Chondrocyte (in vitro differentiated cells): ENCODE data around the gene MBD5. TPM values are rescaled to one million over a fixed set of nuclear protein-coding genes. Genes with fewer than 3 reads are reported as not detected.

Experiments
- DNase-seq: peaks from one replicate; pipeline ENCODE4 v3.0.0; 2021; ENCODE audit warnings: mixed read lengths, low spot score
- H3K27ac Mint-ChIP-seq: one replicate; pipeline ENCODE4 v1.8.0; 2021; ENCODE audit warnings: mild to moderate bottlenecking, moderate library complexity, mixed read lengths; ENCODE audit not compliant: unreplicated experiment
- H3K27me3 Mint-ChIP-seq: 2 replicates; pipeline ENCODE4 v1.8.0; 2021; ENCODE audit warnings: low read depth, mixed read lengths
- H3K36me3 Mint-ChIP-seq: 2 replicates; pipeline ENCODE4 v1.8.0; 2021; ENCODE audit warnings: low read depth, mixed read lengths
- H3K4me1 Mint-ChIP-seq: 2 replicates; pipeline ENCODE4 v1.8.0; 2021; ENCODE audit warnings: low read depth, mild to moderate bottlenecking, mixed read lengths
- H3K4me3 Mint-ChIP-seq: one replicate; pipeline ENCODE4 v1.8.0; 2021; ENCODE audit warnings: mild to moderate bottlenecking, moderate library complexity, mixed read lengths; ENCODE audit not compliant: unreplicated experiment
- H3K9me3 Mint-ChIP-seq: 2 replicates; pipeline ENCODE4 v1.8.0; 2021; ENCODE audit warnings: low read depth, mixed read lengths
- CTCF ChIP-seq: fragments of 200-600 bp; sonication (generic); IDR thresholded peaks from 2 replicates; pipeline ENCODE4 v1.5.0; 2021; ENCODE audit warnings: antibody characterized with exemption, mild to moderate bottlenecking, moderate library complexity
- total RNA-seq: library from RNA; stranded (reverse); gene quantifications from 3 replicates; pipeline ENCODE4 v1.2.1, GENCODE V29; 2021

MBD5 gene
- total RNA-seq, 1 donor from 2014 or later = 31.1 TPM

- Mint-ChIP-seq H3K36me3 (no peaks in the 10 kb centered on the region), H3K4me3 (no peak overlapping the region), H3K4me1 (no peaks in the 10 kb centered on the region), H3K9me3 (no peaks in the 10 kb centered on the region), H3K27ac (no peak overlapping the region), H3K27me3 (no peaks in the 10 kb centered on the region)
- TF ChIP-seq CTCF = no peak
- DNase-seq = no peak
Measured at GRCh38 chr2:148173168-148173567, 152.3 kb downstream of the MBD5 start.

- Mint-ChIP-seq H3K9me3 (no peaks in the 10 kb centered on the region), H3K27ac (no peak overlapping the region), H3K4me1 (peaks cover 3% of the 10 kb centered on the region), H3K4me3 (no peak overlapping the region), H3K27me3 (no peaks in the 10 kb centered on the region), H3K36me3 (peaks cover 8% of the 10 kb centered on the region)
- no peak for DNase-seq
- no peak for TF ChIP-seq CTCF
Measured at GRCh38 chr2:148177559-148177958, 156.7 kb downstream of the MBD5 start.

- DNase-seq = no peak
- no peaks in the 10 kb centered on the region for H3K27me3 Mint-ChIP-seq
- H3K4me3 Mint-ChIP-seq = no peak overlapping the region
- H3K9me3 Mint-ChIP-seq = no peaks in the 10 kb centered on the region
- H3K27ac Mint-ChIP-seq = no peak overlapping the region
- peaks cover 14% of the 10 kb centered on the region for H3K36me3 Mint-ChIP-seq
- peaks cover 3% of the 10 kb centered on the region for H3K4me1 Mint-ChIP-seq
- no peak for TF ChIP-seq CTCF
Measured at GRCh38 chr2:148179724-148180123, 158.8 kb downstream of the MBD5 start.

GRCh38 chr2:148184976-148185375 lies 164.1 kb downstream of the MBD5 start:
- TF ChIP-seq CTCF = no peak
- H3K4me1 Mint-ChIP-seq = no peaks in the 10 kb centered on the region
- H3K4me3 Mint-ChIP-seq = no peak overlapping the region
- DNase-seq = no peak
- peaks cover 20% of the 10 kb centered on the region for H3K36me3 Mint-ChIP-seq
- no peaks in the 10 kb centered on the region for H3K9me3 Mint-ChIP-seq
- H3K27me3 Mint-ChIP-seq = no peaks in the 10 kb centered on the region
- no peak overlapping the region for H3K27ac Mint-ChIP-seq

GRCh38 chr2:148194882-148195281 lies 174.0 kb downstream of the MBD5 start:
- H3K4me1 Mint-ChIP-seq = no peaks in the 10 kb centered on the region
- H3K9me3 Mint-ChIP-seq = peaks cover 3% of the 10 kb centered on the region
- TF ChIP-seq CTCF = no peak
- H3K4me3 Mint-ChIP-seq = no peak overlapping the region
- H3K36me3 Mint-ChIP-seq = peaks cover 2% of the 10 kb centered on the region
- no peak for DNase-seq
- H3K27me3 Mint-ChIP-seq = no peaks in the 10 kb centered on the region
- H3K27ac Mint-ChIP-seq = no peak overlapping the region
